ENCODE measurements around the gene CENPT. TPM values are rescaled to one million over a fixed set of nuclear protein-coding genes. Genes with fewer than 3 reads are reported as not detected.

Gene CENPT
- total and polyA plus RNA-seq, 2 of the 8 experiments (the other 6 are each of a cell fraction or from before 2014, with no cell fraction given), result 42.4 to 53.4 TPM

GRCh38 chr16:67844497-67844896, 3.0 kb downstream of the CENPT start:
- no peak overlapping the region for H2BK5ac ChIP-seq (ENCODE audit: low read depth, low read length)
- H3K36me3 ChIP-seq (ENCODE audit: control insufficient read depth in 2 of 4, insufficient read depth in 4 of 4, low read length in 3 of 4), result peaks cover 0 to 4% (median 0%) of the 10 kb centered on the region in 4 experiments; a peak in 2 of 8 replicates
- ChIA-PET POLR2A (ENCODE audit: partially characterized antibody) (interaction anchor here (0.6 to 11.7 kb wide), 11 partner anchors 9 to 1982 kb away, joined by 3 to 100 read pairs (median 3); partner anchors contain the start of gene EDC4), CTCF (ENCODE audit: partially characterized antibody) (interaction anchor here (0.6 to 10.2 kb wide), 18 partner anchors 8 to 506 kb away, joined by 3 to 123 read pairs (median 4); partner anchors contain the start of gene EDC4)
- H3K4ac ChIP-seq (replicated peaks; ENCODE audit: insufficient read length, low read depth, low read length), result no peak overlapping the region
- no peak overlapping the region for H4K5ac ChIP-seq (ENCODE audit: insufficient read length, low read depth, low read length)
- H4K20me1 ChIP-seq (replicated peaks in 1 of 2; ENCODE audit: control insufficient read depth in 1 of 2, insufficient read depth in 2 of 2, low read length in 2 of 2), result peaks cover 16 to 22% of the 10 kb centered on the region in 2 experiments
- no peak overlapping the region for H2BK20ac ChIP-seq (ENCODE audit: low read length)
- H2AK5ac ChIP-seq (ENCODE audit: low read depth, low read length), result no peak overlapping the region
- no peak overlapping the region; the same call in 1 of the 2 replicates for H4K8ac ChIP-seq (ENCODE audit: extremely low read depth, insufficient read depth, low read length)
- WGBS, 2 experiments (ENCODE audit: extremely low coverage in 1 of 2, insufficient coverage in 1 of 2, insufficient read length in 1 of 2, insufficient replicate concordance in 2 of 2, low coverage in 1 of 2, low lambda C conversion rate in 2 of 2, missing lambda C conversion rate in 1 of 2), result 86% methylated on average over 4 of the region's 4 CpGs; no CpG with 5 or more reads in 1 of the 2 experiments
- H3K79me2 ChIP-seq (ENCODE audit: control insufficient read depth in 1 of 2, insufficient read depth in 2 of 2, low read length in 2 of 2), result peaks cover 16 to 51% of the 10 kb centered on the region in 2 experiments
- H3K27ac ChIP-seq (ENCODE audit: low read depth, low read length), result no peak overlapping the region
- H2BK15ac ChIP-seq (ENCODE audit: low read length), result no peak overlapping the region
- H3K4me2 ChIP-seq (ENCODE audit: insufficient read depth in 1 of 2, low read depth in 2 of 2, low read length in 2 of 2), result peak overlapping the region; percentile 30 to 94; a peak in 1 of 4 replicates
- no peak overlapping the region; a peak in 2 of 7 replicates for H3K9ac ChIP-seq (replicated peaks in 1 of 4; ENCODE audit: extremely low read depth in 1 of 4, low read depth in 3 of 4, low read length in 3 of 4)
- FAIRE-seq, result no peak
- no peak overlapping the region for H3K14ac ChIP-seq (ENCODE audit: insufficient read length)
- no peak for DNase-seq (ENCODE audit: low read depth in 1 of 2, low spot score in 2 of 2)
- H3K23me2 ChIP-seq (ENCODE audit: low read depth, low read length), result peaks cover 22% of the 10 kb centered on the region
- H3K56ac ChIP-seq (replicated peaks; ENCODE audit: insufficient read length, low read depth, low read length), result no peak overlapping the region
- peak overlapping the region in 2 of 4 experiments; percentile 14 to 96; a peak in 4 of 8 replicates for H3K4me3 ChIP-seq (ENCODE audit: extremely low read depth in 1 of 4, insufficient read depth in 2 of 4, low read depth in 3 of 4, low read length in 4 of 4)
- no peak overlapping the region for H3K23ac ChIP-seq (ENCODE audit: insufficient read length)
- H3K9me3 ChIP-seq (ENCODE audit: insufficient read depth in 2 of 2, low read depth in 1 of 2, low read length in 1 of 2), result no peaks in the 10 kb centered on the region
- H3K18ac ChIP-seq (ENCODE audit: extremely low read depth, low read length), result no peak overlapping the region
- peaks cover 12% of the 10 kb centered on the region for H3K79me1 ChIP-seq (ENCODE audit: low read depth, low read length)
- no peak overlapping the region for H2AFZ ChIP-seq (ENCODE audit: low read length)
- H2BK12ac ChIP-seq (ENCODE audit: low read depth, low read length), result no peak overlapping the region
- peaks cover 8 to 32% (median 17%) of the 10 kb centered on the region in 4 experiments for H3K4me1 ChIP-seq (replicated peaks in 1 of 4; ENCODE audit: control insufficient read depth in 3 of 4, insufficient read depth in 4 of 4, low read length in 3 of 4)
- H4K91ac ChIP-seq (replicated peaks; ENCODE audit: insufficient read length, low read length), result no peak overlapping the region
- H3K27me3 ChIP-seq (replicated peaks in 1 of 4; ENCODE audit: control insufficient read depth in 3 of 4, extremely low read depth in 1 of 4, insufficient read depth in 3 of 4, low read length in 3 of 4), result no peaks in the 10 kb centered on the region
- H2BK120ac ChIP-seq (replicated peaks; ENCODE audit: low read depth, low read length), result no peak overlapping the region
- no peak for TF ChIP-seq HDAC6 (IDR thresholded peaks at IDR 0.05; ENCODE audit: low read depth, low read length)
- no peak for TF ChIP-seq CEBPB (IDR thresholded peaks at IDR 0.05; ENCODE audit: low read depth, low read length)
- TF ChIP-seq SP2 (IDR thresholded peaks at IDR 0.05; ENCODE audit: low read length), result no peak
- no peak for TF ChIP-seq ASH2L (IDR thresholded peaks at IDR 0.05; ENCODE audit: low read length)
- no peak for TF ChIP-seq TEAD4 (IDR thresholded peaks at IDR 0.05; ENCODE audit: low read depth, low read length)
- TF ChIP-seq, protein P1, sequence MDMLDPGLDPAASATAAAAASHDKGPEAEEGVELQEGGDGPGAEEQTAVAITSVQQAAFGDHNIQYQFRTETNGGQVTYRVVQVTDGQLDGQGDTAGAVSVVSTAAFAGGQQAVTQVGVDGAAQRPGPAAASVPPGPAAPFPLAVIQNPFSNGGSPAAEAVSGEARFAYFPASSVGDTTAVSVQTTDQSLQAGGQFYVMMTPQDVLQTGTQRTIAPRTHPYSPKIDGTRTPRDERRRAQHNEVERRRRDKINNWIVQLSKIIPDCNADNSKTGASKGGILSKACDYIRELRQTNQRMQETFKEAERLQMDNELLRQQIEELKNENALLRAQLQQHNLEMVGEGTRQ (IDR thresholded peaks at IDR 0.05; ENCODE audit: low read length), result no peak
- TF ChIP-seq E2F6 (IDR thresholded peaks at IDR 0.05), result no peak
- TF ChIP-seq POU5F1 (IDR thresholded peaks at IDR 0.05; ENCODE audit: low read depth, low read length), result no peak
- TF ChIP-seq EP300 (IDR thresholded peaks at IDR 0.05; ENCODE audit: borderline replicate concordance in 1 of 2, low read depth in 2 of 2, low read length in 2 of 2), result no peak
- no peak for TF ChIP-seq KDM1A (IDR thresholded peaks at IDR 0.05; ENCODE audit: borderline replicate concordance, low read length)
- TF ChIP-seq RBBP5 (IDR thresholded peaks at IDR 0.05; ENCODE audit: borderline replicate concordance, low read depth, low read length), result no peak
- TF ChIP-seq JUND (IDR thresholded peaks at IDR 0.05; ENCODE audit: low read length), result no peak
